AG09319 (cell line): ENCODE data around the gene RARA.

ENCODE experiments used
- DNase-seq: peaks from one replicate; pipeline ENCODE4 v3.0.0-alpha.2; 2010; ENCODE audit warnings: low read depth; ENCODE audit errors: extremely low read depth
- TF ChIP-seq, protein P1 (sequence below): IDR thresholded peaks from 2 replicates; pipeline ENCODE4 v1.5.1; 2011; ENCODE audit warnings: low read depth, mild to moderate bottlenecking, inconsistent platforms, low read length, moderate library complexity

RARA gene

GRCh38 chr17:40307001-40307730 lies 1.8 kb upstream of the RARA start:
- DNase-seq = peak; percentile 83
- TF ChIP-seq, protein P1, sequence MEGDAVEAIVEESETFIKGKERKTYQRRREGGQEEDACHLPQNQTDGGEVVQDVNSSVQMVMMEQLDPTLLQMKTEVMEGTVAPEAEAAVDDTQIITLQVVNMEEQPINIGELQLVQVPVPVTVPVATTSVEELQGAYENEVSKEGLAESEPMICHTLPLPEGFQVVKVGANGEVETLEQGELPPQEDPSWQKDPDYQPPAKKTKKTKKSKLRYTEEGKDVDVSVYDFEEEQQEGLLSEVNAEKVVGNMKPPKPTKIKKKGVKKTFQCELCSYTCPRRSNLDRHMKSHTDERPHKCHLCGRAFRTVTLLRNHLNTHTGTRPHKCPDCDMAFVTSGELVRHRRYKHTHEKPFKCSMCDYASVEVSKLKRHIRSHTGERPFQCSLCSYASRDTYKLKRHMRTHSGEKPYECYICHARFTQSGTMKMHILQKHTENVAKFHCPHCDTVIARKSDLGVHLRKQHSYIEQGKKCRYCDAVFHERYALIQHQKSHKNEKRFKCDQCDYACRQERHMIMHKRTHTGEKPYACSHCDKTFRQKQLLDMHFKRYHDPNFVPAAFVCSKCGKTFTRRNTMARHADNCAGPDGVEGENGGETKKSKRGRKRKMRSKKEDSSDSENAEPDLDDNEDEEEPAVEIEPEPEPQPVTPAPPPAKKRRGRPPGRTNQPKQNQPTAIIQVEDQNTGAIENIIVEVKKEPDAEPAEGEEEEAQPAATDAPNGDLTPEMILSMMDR = no peak

- no peak for DNase-seq
- TF ChIP-seq, protein P1 = no peak
Observed at GRCh38 chr17:40307740-40308239, 1.2 kb upstream of the RARA start.

GRCh38 chr17:40309949-40310510 lies 1.1 kb downstream of the RARA start:
- TF ChIP-seq, protein P1 = no peak
- DNase-seq = no peak

DNA sequence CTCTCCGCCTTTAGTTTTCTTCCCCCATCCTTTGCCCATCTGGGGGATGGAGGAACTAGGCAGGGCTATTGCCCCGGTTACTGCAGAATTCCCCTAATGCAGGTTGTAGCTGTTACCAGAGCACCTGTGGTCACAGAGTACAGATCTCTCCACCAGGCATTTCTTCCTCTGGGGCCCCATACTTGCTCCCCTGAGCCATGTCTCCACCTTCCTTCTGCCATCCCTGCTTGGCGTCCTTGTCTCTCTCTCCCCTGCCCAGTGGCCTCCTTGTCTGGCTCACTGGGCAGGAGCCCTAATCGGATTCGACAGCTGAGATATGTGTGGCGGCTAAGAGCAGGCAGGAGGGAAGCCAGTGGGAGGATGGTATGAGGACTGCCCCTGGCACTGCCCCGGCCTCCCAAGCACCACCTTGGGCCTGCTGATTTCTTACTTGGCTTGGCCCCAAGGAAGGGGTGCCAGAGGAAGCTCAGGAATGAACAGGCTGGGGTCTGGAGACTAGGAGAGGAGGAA lies 2.0 kb downstream of the RARA start:
- no peak for DNase-seq

DNA sequence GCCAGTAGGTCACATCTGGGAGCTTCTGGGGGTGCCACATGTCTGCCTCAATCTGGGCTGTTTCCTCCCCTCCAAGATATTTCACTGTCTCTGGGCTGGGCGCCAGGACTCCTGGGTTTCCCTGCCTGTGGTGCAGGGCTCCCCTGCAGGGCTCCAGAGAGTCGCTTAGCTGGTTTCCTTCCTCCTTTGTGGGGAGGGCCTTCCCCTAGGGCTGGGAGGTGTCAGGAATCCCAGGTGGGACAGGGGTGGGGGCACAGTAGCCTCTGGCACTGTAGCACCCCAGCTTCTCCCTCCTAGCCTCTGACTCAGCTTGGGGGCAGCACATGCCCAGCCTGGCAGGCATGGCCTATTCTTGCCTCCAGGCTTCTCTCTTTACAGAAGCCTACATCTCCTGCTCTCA lies 2.6 kb downstream of the RARA start:
- no peak for DNase-seq
- TF ChIP-seq, protein P1 = no peak

More for the DNA sequence above, 2.0 kb downstream of the RARA start:
- TF ChIP-seq, protein P1 = no peak

DNA sequence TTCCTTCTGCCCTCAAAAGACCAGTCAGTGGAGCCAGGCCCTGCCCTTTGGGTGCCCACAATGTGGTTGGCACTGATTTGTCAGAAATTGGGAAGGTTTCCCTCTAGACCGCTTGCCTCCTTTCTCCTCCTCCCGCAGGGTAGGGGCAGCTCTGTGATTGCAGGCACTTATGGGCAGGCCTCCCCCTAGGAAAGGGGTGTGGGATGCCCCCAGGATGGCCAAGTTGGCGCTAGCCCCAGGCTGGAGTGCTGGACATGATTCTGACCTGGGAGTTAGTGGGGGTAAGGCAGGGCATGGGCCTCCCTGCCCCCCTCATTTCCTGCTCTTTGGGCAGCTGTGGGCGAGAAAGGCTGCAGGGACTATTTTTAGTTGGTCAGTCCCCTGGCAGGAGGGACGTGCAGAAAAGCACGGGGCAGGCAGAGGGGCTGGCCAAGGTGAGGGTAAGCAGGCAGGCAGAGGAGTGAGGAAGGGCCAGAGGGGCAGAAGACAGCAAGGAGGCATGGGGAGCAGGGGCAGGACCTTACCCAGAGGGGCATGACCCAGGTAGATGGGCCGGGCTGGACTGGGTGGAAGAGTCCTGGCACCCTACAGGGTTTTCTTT lies 3.3 kb downstream of the RARA start:
- no peak for DNase-seq
- TF ChIP-seq, protein P1 = no peak
